GM10266 (cell line): ENCODE measurements around the gene GJD4.

Experiments used
- DNase-seq: peaks from one replicate; pipeline ENCODE4 v3.0.0; 2012; ENCODE audit errors: extremely low spot score
- TF ChIP-seq, protein P1 (sequence below): IDR thresholded peaks from 2 replicates; pipeline ENCODE4 v1.5.1; 2012; ENCODE audit warnings: mild to moderate bottlenecking, low read depth; ENCODE audit not compliant: control insufficient read depth, insufficient read depth; ENCODE audit errors: missing control alignments

GJD4 gene

DNA sequence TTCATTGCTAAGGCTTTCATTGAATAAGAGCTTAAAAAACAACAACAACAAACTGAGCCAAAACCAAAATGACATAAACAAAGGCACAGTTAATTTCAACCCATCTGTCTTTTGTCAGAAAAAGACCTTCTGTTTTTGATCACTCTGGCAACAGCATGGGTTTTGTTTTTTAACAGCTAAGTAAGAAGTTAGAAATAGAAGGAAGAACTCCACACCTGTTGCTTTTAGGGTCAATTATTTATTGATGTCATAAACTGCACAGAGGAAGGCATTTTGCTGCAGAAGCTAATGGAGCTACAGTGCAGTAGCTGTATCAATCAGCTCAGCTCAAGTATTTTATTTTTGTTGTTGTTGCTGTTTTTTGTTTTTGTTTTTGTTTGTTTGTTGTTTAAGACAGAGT is 16.3 kb upstream of the GJD4 start:
- no peak for DNase-seq
- TF ChIP-seq, protein P1, sequence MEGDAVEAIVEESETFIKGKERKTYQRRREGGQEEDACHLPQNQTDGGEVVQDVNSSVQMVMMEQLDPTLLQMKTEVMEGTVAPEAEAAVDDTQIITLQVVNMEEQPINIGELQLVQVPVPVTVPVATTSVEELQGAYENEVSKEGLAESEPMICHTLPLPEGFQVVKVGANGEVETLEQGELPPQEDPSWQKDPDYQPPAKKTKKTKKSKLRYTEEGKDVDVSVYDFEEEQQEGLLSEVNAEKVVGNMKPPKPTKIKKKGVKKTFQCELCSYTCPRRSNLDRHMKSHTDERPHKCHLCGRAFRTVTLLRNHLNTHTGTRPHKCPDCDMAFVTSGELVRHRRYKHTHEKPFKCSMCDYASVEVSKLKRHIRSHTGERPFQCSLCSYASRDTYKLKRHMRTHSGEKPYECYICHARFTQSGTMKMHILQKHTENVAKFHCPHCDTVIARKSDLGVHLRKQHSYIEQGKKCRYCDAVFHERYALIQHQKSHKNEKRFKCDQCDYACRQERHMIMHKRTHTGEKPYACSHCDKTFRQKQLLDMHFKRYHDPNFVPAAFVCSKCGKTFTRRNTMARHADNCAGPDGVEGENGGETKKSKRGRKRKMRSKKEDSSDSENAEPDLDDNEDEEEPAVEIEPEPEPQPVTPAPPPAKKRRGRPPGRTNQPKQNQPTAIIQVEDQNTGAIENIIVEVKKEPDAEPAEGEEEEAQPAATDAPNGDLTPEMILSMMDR: no peak

DNA sequence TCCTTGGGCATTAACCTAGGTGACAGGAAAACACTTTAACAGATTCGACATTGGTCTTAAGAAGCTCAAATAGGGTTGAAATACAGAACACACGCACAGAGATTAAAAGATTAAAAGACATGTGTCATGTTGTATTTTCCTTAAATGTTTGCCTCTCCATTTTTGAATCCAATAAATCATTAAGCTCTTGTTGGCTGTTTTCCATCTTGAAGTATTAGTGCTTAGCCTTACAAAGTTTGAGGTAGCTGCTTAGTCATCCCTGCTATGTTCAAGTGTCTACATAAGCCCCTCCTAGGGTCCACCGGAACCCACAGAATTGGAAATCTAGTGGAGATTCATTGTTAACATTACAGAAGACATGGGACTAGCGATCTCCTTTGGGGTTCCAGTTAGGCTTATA is 12.7 kb upstream of the GJD4 start:
- TF ChIP-seq, protein P1: no peak
- DNase-seq: no peak

DNA sequence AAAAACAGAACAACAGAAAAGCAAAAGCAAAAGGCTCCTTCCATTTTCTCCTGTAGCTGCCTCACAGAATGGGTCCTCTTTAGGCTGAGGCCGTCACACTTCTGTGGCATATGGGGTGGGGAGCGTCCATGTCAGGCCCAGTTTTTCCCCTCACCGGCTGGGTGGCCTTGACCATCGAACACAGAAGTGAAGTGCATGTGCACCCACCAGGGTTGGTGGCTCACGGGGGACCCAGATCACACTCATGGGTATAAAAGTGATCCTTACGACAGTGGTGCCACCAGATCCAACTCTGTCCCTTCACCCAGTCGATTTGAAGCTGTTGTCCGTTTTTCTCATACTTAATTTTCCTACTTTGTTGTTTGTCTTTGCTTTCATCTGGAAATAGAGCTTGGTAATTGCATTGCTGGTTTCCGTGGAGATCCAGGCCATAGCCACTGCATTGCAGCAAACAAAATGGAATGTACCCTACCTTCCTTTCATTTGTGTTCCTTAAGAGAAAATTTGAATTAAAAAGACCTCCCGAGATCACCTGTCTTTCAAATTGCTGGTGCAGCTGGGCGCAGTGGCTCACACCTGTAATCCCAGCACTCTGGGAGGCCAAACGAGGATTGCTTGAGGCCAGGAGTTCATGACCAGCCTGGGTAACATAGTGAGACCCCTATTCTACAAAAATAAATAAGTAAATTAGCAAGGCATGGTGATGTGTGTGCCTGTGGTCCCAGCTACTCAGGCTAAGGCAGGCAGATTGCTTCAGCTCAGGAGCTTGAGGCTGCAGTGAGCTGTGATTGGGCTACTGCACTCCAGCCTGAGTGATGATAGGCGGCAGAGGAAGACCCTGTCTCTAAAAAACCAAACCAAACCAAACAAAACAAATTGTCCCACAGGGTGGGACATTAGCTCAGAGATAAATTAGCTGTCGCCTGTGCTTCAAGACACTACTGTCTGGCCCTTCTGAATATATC is 10.7 kb upstream of the GJD4 start:
- DNase-seq: no peak
- TF ChIP-seq, protein P1: no peak

DNA sequence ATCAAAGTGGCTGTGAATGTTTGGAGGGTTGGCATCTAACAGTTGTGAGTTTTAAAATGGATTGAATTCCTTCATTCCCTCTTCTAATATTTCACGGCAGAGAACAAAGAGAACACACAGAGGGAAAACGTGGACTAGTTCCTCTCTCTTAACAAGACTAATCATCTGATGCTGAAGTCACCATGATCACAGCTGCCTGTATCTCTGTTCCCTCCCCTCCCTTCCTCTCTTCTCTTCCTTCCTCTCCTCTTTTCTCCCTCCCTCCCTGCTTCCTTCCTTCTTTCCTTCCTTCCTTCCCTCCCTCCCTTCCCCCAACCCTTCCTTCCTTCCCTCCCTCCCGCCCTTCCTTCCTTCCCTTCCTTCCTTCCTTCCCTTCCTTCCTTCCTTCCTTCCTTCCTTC is 10.0 kb upstream of the GJD4 start:
- TF ChIP-seq, protein P1: no peak
- DNase-seq: no peak

DNA sequence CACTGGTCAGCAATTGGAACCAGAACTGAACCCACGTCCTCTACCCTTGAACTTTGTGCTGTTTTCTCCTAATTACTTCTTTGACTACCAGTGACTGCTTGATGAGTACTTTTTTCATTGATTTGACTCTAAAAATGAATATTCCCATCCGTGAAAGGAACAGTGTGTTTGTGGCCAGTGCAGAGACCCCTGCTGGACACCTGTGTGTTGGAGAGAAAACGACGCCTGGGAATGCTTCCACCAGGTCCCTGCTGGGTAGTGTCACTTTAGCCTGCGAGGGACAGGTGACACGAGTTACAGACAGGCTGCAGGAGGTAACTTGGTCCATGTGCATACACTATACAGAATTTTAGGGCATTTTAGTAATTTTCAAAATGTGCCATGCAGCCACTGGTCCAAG is 6.8 kb upstream of the GJD4 start:
- no peak for DNase-seq
- TF ChIP-seq, protein P1: no peak

DNA sequence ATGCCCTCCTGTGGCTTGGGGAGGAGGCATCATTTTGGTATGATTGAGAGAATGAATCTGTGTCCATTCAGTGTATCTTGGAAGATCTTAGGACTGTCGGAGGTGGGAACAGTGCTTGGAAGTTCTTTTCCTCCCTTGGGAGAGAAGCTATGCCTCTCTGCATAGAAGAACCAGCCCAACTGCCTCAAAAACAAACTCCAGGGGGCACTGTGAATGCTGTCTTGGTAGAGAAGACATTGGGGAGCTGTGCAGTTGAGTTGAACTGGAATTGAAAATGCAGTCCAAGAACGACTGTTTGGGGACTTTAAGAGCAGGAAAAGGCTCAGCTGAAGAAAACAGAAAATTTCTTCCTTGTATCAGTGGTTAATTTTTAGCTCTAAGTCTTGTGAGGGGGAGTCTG is 4.9 kb upstream of the GJD4 start:
- TF ChIP-seq, protein P1: no peak
- DNase-seq: no peak

DNA sequence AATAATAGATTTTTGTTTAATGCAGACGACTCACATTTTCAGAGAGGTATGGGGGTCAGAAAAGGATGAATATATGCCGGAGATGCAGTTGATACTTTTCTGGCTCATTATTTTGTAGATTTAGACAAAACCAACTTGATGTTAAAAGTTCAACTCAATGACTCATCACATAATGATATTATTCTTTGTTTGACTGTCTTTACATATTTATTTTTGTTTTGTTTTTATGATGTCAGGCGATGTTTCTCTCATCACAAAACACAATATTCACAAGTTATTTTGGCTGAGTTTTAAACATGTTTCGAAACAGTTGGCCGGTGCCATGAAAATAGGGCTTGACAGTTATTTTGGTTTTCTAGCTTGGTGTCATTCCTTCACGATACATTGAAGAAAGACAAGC is 1.3 kb downstream of the GJD4 start:
- DNase-seq: no peak
- TF ChIP-seq, protein P1: no peak
